HepG2 (cell line): ENCODE results near the gene ANKUB1. TPM values are rescaled to one million over a fixed set of nuclear protein-coding genes. Genes with fewer than 3 reads are reported as not detected.

Source experiments
- ATAC-seq: fragments of 200-7000 bp; cut with Tn5 transposase; 3 replicates; pipeline ENCODE4 v1.9.1; 2020; ENCODE audit warnings: mild to moderate bottlenecking, moderate library complexity
- BruUV-seq: library from RNA; stranded (reverse); fragments of 400-500 nt; replicated peaks from 2 replicates; lab custom pipeline; 2021; lab: Mats Ljungman, UMichigan
- CTCF ChIA-PET: fragments of 300-600 bp; formaldehyde crosslinking; extraction: SDS; loops from one replicate; lab custom pipeline; 2021; ENCODE audit warnings: low total read pairs, inconsistent platforms, low intra/inter-chr PET ratio; lab: Yijun Ruan, JAX
- POLR2A ChIA-PET: fragments of 350-600 bp; sonication (Branson Sonifier 250); formaldehyde crosslinking; loops from one replicate; lab custom pipeline; 2020; ENCODE audit warnings: antibody characterized with exemption, inconsistent platforms; lab: Yijun Ruan, JAX
- DNase-seq: peaks from one replicate; pipeline ENCODE4 v3.0.0-alpha.2; 2015; ENCODE audit warnings: low spot score
- FAIRE-seq: peaks from 3 replicates; lab custom pipeline; 2011; peaks lifted over from hg19 to GRCh38; lab: Jason Lieb, UNC
- H2AFZ ChIP-seq: one replicate; pipeline ENCODE4 v1.6.1; 2011; ENCODE audit warnings: low read length, inconsistent platforms
- H3K27ac ChIP-seq: fragments of 300-600 bp; 3 replicates; pipeline ENCODE4 v1.8.0; 2011; ENCODE audit warnings: mixed run types, mild to moderate bottlenecking, mixed read lengths, low read length, inconsistent platforms; ENCODE audit not compliant: insufficient read depth; ENCODE audit errors: extremely low read length
- H3K27me3 ChIP-seq, 2 experiments: fragments of 200-600 bp in 1 of 2; 2 replicates in 1 of 2; 3 replicates in 1 of 2; pipeline versions ENCODE4 v1.6.0 to v1.8.0; 2011; ENCODE audit warnings: low read length in 2 of 2, mild to moderate bottlenecking in 2 of 2, moderate library complexity in 2 of 2, inconsistent platforms in 1 of 2; ENCODE audit not compliant: insufficient read depth in 2 of 2, control insufficient read depth in 1 of 2
- H3K36me3 ChIP-seq, 2 experiments: fragments of 200-600 bp in 1 of 2; replicated peaks in 1 of 2; 2 replicates in 1 of 2; 3 replicates in 1 of 2; pipeline versions ENCODE4 v1.5.1 to v1.8.0; 2011; ENCODE audit warnings: low read length in 2 of 2, inconsistent platforms in 1 of 2; ENCODE audit not compliant: insufficient read depth in 2 of 2, control insufficient read depth in 1 of 2
- H3K4me1 ChIP-seq: 2 replicates; pipeline ENCODE4 v1.5.1; 2012; ENCODE audit warnings: low read length, inconsistent platforms; ENCODE audit not compliant: insufficient read depth
- H3K4me2 ChIP-seq: 2 replicates; pipeline ENCODE4 v1.6.0; 2011; ENCODE audit warnings: low read depth, low read length, inconsistent platforms
- H3K4me3 ChIP-seq, 3 experiments: fragments of 200-600 bp in 1 of 3; sonication (generic), shearing (Covaris generic) in 1 of 3; replicated peaks in 1 of 3; 2 replicates each; pipeline ENCODE4 v1.5.1; 2011 to 2016; ENCODE audit warnings: low read length in 3 of 3, inconsistent platforms in 2 of 3, low read depth in 2 of 3, mild to moderate bottlenecking in 2 of 3, control low read depth in 1 of 3, mixed read lengths in 1 of 3; ENCODE audit not compliant: insufficient read depth in 1 of 3
- H3K79me2 ChIP-seq: one replicate; pipeline ENCODE4 v1.6.1; 2011; ENCODE audit warnings: low read length, inconsistent platforms; ENCODE audit not compliant: insufficient read depth
- H3K9ac ChIP-seq: 2 replicates; pipeline ENCODE4 v1.6.0; 2011; ENCODE audit warnings: mild to moderate bottlenecking, low read depth, low read length, inconsistent platforms; ENCODE audit not compliant: insufficient read depth
- H3K9me3 ChIP-seq: 2 replicates; pipeline ENCODE4 v1.5.1; 2012; ENCODE audit warnings: mild to moderate bottlenecking, low read length
- H4K20me1 ChIP-seq: 2 replicates; pipeline ENCODE4 v1.6.0; 2011; ENCODE audit warnings: inconsistent platforms, mild to moderate bottlenecking, low read length, moderate library complexity; ENCODE audit not compliant: insufficient read depth
- KDM5A ChIP-seq: fragments of 200-600 bp; sonication (generic); IDR thresholded peaks from 2 replicates; pipeline ENCODE4 v1.7.0; 2018; ENCODE audit warnings: antibody characterized with exemption, mild to moderate bottlenecking, low read length, borderline replicate concordance
- SP4 ChIP-seq: sonication (generic); formaldehyde crosslinking; IDR thresholded peaks from 2 replicates; pipeline ENCODE4 v1.8.1; 2023; ENCODE audit warnings: mild to moderate bottlenecking, missing genetic modification reagents
- SUZ12 ChIP-seq: fragments of 150-350 bp; IDR thresholded peaks from 2 replicates; pipeline ENCODE4 v1.6.1; 2014; ENCODE audit warnings: low read depth, low read length
- TERF1 ChIP-seq: sonication (generic); formaldehyde crosslinking; IDR thresholded peaks from 2 replicates; pipeline ENCODE4 v1.8.0; 2022; ENCODE audit warnings: mild to moderate bottlenecking, missing genetic modification reagents, moderate library complexity
- ZBTB46 ChIP-seq: sonication (generic); formaldehyde crosslinking; IDR thresholded peaks from 2 replicates; pipeline ENCODE4 v1.4.0; 2020; ENCODE audit warnings: mild to moderate bottlenecking, missing genetic modification reagents, borderline replicate concordance
- ZBTB8A ChIP-seq: sonication (generic); formaldehyde crosslinking; IDR thresholded peaks from 2 replicates; pipeline ENCODE4 v1.4.0; 2020; ENCODE audit warnings: mild to moderate bottlenecking, low read depth, missing genetic modification reagents, borderline replicate concordance
- ZFP36 ChIP-seq: fragments of 150-350 bp; IDR thresholded peaks from 2 replicates; pipeline ENCODE4 v1.6.1; 2018; ENCODE audit warnings: borderline replicate concordance, low read length, low read depth; ENCODE audit not compliant: partially characterized antibody
- ZNF326 ChIP-seq: sonication (generic); formaldehyde crosslinking; IDR thresholded peaks from 2 replicates; pipeline ENCODE4 v1.4.0; 2020; ENCODE audit warnings: missing genetic modification reagents, borderline replicate concordance
- ZNF687 ChIP-seq: sonication (generic); formaldehyde crosslinking; IDR thresholded peaks from 2 replicates; pipeline ENCODE4 v1.5.1; 2020; ENCODE audit warnings: mild to moderate bottlenecking, missing genetic modification reagents, moderate library complexity
- ZNF878 ChIP-seq: sonication (generic); formaldehyde crosslinking; IDR thresholded peaks from 2 replicates; pipeline ENCODE4 v1.8.1; 2023; ENCODE audit warnings: mild to moderate bottlenecking, missing genetic modification reagents, moderate library complexity
- ZSCAN5A ChIP-seq: sonication (generic); formaldehyde crosslinking; IDR thresholded peaks from 2 replicates; pipeline ENCODE4 v1.8.0; 2022; ENCODE audit warnings: mild to moderate bottlenecking, missing genetic modification reagents, borderline replicate concordance
- WGBS: methylation state at CpG from one replicate; pipeline ENCODE4 v1.1.6; 2017; ENCODE audit warnings: low lambda C conversion rate; 5-methylcytosine and 5-hydroxymethylcytosine counted together
- in situ Hi-C: cut with HindIII; loops from 2 replicates; pipeline ENCODE4 v1.10.0; 2017; ENCODE audit warnings: low pct_unique_long_range_greater_than_20kb; ENCODE audit not compliant: extremely low pct_ligation_motif_present
- intact Hi-C: fragments of 100-400 bp; cut with micrococcal nuclease; formaldehyde crosslinking; loops from one replicate; pipeline ENCODE4 v1.10.0; 2022; ENCODE audit not compliant: unreplicated experiment
- polyA plus RNA-seq, 8 experiments: library from polyadenylated mRNA; depleted of rRNA in 3 of 8; stranded (reverse) in 7 of 8; unstranded in 1 of 8; fragments of >200 nt; fragmentation: Illumina TruSeq in 4 of 8; extraction: Trizol in 4 of 8; gene quantifications; 2 replicates each; pipeline versions ENCODE4 v1.2.1 to v1.2.3, GENCODE V29; 2011 to 2016; ENCODE audit warnings: low read depth in 4 of 8, missing spikeins in 1 of 8, mixed read lengths in 1 of 8; ENCODE audit not compliant: insufficient read depth in 1 of 8
- total RNA-seq, 5 experiments: library from RNA; depleted of rRNA; stranded (reverse); fragments of >200 nt; fragmentation: Illumina TruSeq; extraction: Trizol; gene quantifications; 2 replicates each; pipeline ENCODE4 v1.2.3, GENCODE V29; 2016; ENCODE audit warnings: low read depth in 1 of 5

The ANKUB1 gene
- total and polyA plus RNA-seq, 2 of the 13 experiments (the other 11 are each of a cell fraction or from before 2014, with no cell fraction given), result not detected

GRCh38 chr3:149806171-149806778, 13.9 kb upstream of the ANKUB1 start (continued):
- TF ChIP-seq ZBTB8A (CRISPR knock-in tag), result no peak
- TF ChIP-seq ZBTB46, result no peak
- no peak for TF ChIP-seq ZNF878 (CRISPR knock-in tag)
- TF ChIP-seq KDM5A, result no peak

GRCh38 chr3:149801639-149802038, 9.3 kb upstream of the ANKUB1 start:
- Histone ChIP-seq H3K4me3 (no peak overlapping the region), H3K9me3 (no peaks in the 10 kb centered on the region), H3K4me1 (no peaks in the 10 kb centered on the region), H3K9ac (no peak overlapping the region), H3K27ac (no peak overlapping the region), H2AFZ (no peak overlapping the region), H3K27me3 (no peaks in the 10 kb centered on the region), H3K4me2 (no peak overlapping the region), H4K20me1 (no peaks in the 10 kb centered on the region), H3K79me2 (no peaks in the 10 kb centered on the region), H3K36me3 (no peaks in the 10 kb centered on the region)
- ATAC-seq (no peak), FAIRE-seq (no peak), DNase-seq (no peak)
- BruUV-seq, result no TSS peak
- POLR2A ChIA-PET, result no interaction called here
- in situ Hi-C loops (no loop called here), intact Hi-C loops (no loop called here)
- WGBS, result 5% methylated on average over 5 of the region's 5 CpGs
- CTCF ChIA-PET, result no interaction called here
- TF ChIP-seq ZNF687 (no peak), SP4 (CRISPR knock-in tag) (no peak), ZNF326 (CRISPR knock-in tag) (no peak), ZFP36 (no peak), ZSCAN5A (CRISPR knock-in tag) (no peak), TERF1 (no peak), SUZ12 (no peak)
